IMR-90 (cell line): ENCODE measurements around the gene FOXK1. TPM values are rescaled to one million over a fixed set of nuclear protein-coding genes. Genes with fewer than 3 reads are reported as not detected.

Experiments used
- ATAC-seq: fragments of 200-7000 bp; cut with Tn5 transposase; 2 replicates; pipeline ENCODE4 v1.9.1; 2020; ENCODE audit warnings: low read depth, mild to moderate bottlenecking, moderate library complexity
- BruUV-seq: library from RNA; stranded (reverse); fragments of 400-500 nt; replicated peaks from 2 replicates; lab custom pipeline; 2021; lab: Mats Ljungman, UMichigan
- CTCF ChIA-PET: fragments of 300-600 bp; formaldehyde crosslinking; extraction: SDS; loops from one replicate; lab custom pipeline; 2021; ENCODE audit warnings: antibody characterized with exemption; lab: Yijun Ruan, JAX
- POLR2A ChIA-PET: fragments of 300-600 bp; sonication (Branson Sonifier 250); formaldehyde crosslinking; loops from one replicate; lab custom pipeline; 2022; ENCODE audit warnings: antibody characterized with exemption; ENCODE audit not compliant: unreplicated experiment; lab: Charles Lee
- DNase-seq: peaks from one replicate; pipeline ENCODE4 v3.0.0; 2013
- H2AFZ ChIP-seq: replicated peaks from 2 replicates; pipeline ENCODE3; 2013; ENCODE audit warnings: low read length, mild to moderate bottlenecking; ENCODE audit not compliant: poor library complexity
- H2AK5ac ChIP-seq: 2 replicates; pipeline ENCODE4 v1.6.1; 2013; ENCODE audit warnings: low read depth, low read length, inconsistent platforms
- H2AK9ac ChIP-seq: replicated peaks from 2 replicates; pipeline ENCODE3; 2013; ENCODE audit warnings: mild to moderate bottlenecking, low read depth, low read length, moderate library complexity; ENCODE audit not compliant: poor library complexity
- H2BK120ac ChIP-seq: 2 replicates; pipeline ENCODE4 v1.6.1; 2013; ENCODE audit warnings: low read depth, low read length, inconsistent platforms
- H2BK15ac ChIP-seq: 3 replicates; pipeline ENCODE4 v1.6.1; 2013; ENCODE audit warnings: low read depth, low read length, inconsistent platforms
- H2BK20ac ChIP-seq: 2 replicates; pipeline ENCODE4 v1.6.1; 2013; ENCODE audit warnings: low read depth, mild to moderate bottlenecking, inconsistent platforms, low read length, moderate library complexity
- H2BK5ac ChIP-seq: 2 replicates; pipeline ENCODE4 v1.6.1; 2013; ENCODE audit warnings: mild to moderate bottlenecking, low read depth, low read length, inconsistent platforms; ENCODE audit not compliant: poor library complexity, severe bottlenecking
- H3K14ac ChIP-seq: replicated peaks from 2 replicates; pipeline ENCODE4 v1.6.1; 2013; ENCODE audit warnings: low read depth, low read length, inconsistent platforms
- H3K18ac ChIP-seq: 2 replicates; pipeline ENCODE4 v1.6.1; 2013; ENCODE audit warnings: low read depth, low read length, control low read depth
- H3K23ac ChIP-seq: 2 replicates; pipeline ENCODE4 v1.6.1; 2013; ENCODE audit warnings: low read depth, low read length, inconsistent platforms
- H3K27ac ChIP-seq: 2 replicates; pipeline ENCODE4 v1.5.1; 2013; ENCODE audit warnings: mild to moderate bottlenecking, control low read depth, low read length; ENCODE audit not compliant: insufficient read depth
- H3K27me3 ChIP-seq: 2 replicates; pipeline ENCODE4 v1.6.1; 2013; ENCODE audit warnings: low read length; ENCODE audit not compliant: control insufficient read depth, insufficient read depth
- H3K36me3 ChIP-seq: 2 replicates; pipeline ENCODE4 v1.6.1; 2013; ENCODE audit warnings: low read length, mixed read lengths; ENCODE audit not compliant: control insufficient read depth, insufficient read depth
- H3K4ac ChIP-seq: 2 replicates; pipeline ENCODE4 v1.6.1; 2013; ENCODE audit warnings: low read depth, low read length, inconsistent platforms
- H3K4me1 ChIP-seq: 2 replicates; pipeline ENCODE4 v1.6.1; 2013; ENCODE audit warnings: low read length, mixed read lengths; ENCODE audit not compliant: control insufficient read depth, insufficient read depth
- H3K4me2 ChIP-seq: 2 replicates; pipeline ENCODE4 v1.6.1; 2013; ENCODE audit warnings: low read depth, mild to moderate bottlenecking, control low read depth, low read length, moderate library complexity
- H3K4me3 ChIP-seq: 2 replicates; pipeline ENCODE4 v1.5.1; 2013; ENCODE audit warnings: low read depth, mild to moderate bottlenecking, control low read depth, low read length, moderate library complexity; ENCODE audit not compliant: insufficient read depth
- H3K56ac ChIP-seq: 2 replicates; pipeline ENCODE4 v1.6.1; 2013; ENCODE audit warnings: low read length, inconsistent platforms; ENCODE audit not compliant: insufficient read depth; ENCODE audit errors: extremely low read depth
- H3K79me1 ChIP-seq, 2 experiments: 2 replicates each; pipeline ENCODE4 v1.6.1; 2013; ENCODE audit warnings: low read length in 2 of 2, inconsistent platforms in 1 of 2, low read depth in 1 of 2
- H3K9ac ChIP-seq: 2 replicates; pipeline ENCODE4 v1.6.1; 2013; ENCODE audit warnings: low read depth, low read length, control low read depth
- H3K9me1 ChIP-seq: 2 replicates; pipeline ENCODE4 v1.6.1; 2013; ENCODE audit warnings: low read length, inconsistent platforms; ENCODE audit not compliant: insufficient read depth
- H3K9me3 ChIP-seq: 2 replicates; pipeline ENCODE4 v1.6.1; 2013; ENCODE audit warnings: low read length; ENCODE audit not compliant: control insufficient read depth, insufficient read depth
- H4K20me1 ChIP-seq: 2 replicates; pipeline ENCODE4 v1.6.1; 2013; ENCODE audit warnings: low read length, inconsistent platforms; ENCODE audit not compliant: insufficient read depth
- H4K5ac ChIP-seq: 2 replicates; pipeline ENCODE4 v1.6.1; 2013; ENCODE audit warnings: mild to moderate bottlenecking, low read depth, low read length, control low read depth
- H4K8ac ChIP-seq, 2 experiments: 2 replicates each; pipeline ENCODE4 v1.6.1; 2013; ENCODE audit warnings: low read depth in 2 of 2, low read length in 2 of 2, control low read depth in 1 of 2, inconsistent platforms in 1 of 2
- H4K91ac ChIP-seq: 2 replicates; pipeline ENCODE4 v1.6.1; 2013; ENCODE audit warnings: low read depth, low read length, inconsistent platforms; ENCODE audit not compliant: insufficient read depth
- FOS ChIP-seq: fragments of 150-350 bp; IDR thresholded peaks from 2 replicates; pipeline ENCODE4 v1.6.1; 2016; ENCODE audit warnings: low read depth, low read length
- MAZ ChIP-seq: IDR thresholded peaks from 2 replicates; pipeline ENCODE4 v1.6.1; 2012; ENCODE audit warnings: low read depth, mild to moderate bottlenecking, low read length, improper control_type of control experiment, moderate library complexity, borderline replicate concordance
- RAD21 ChIP-seq: IDR thresholded peaks from 2 replicates; pipeline ENCODE4 v1.6.1; 2012; ENCODE audit warnings: low read length, improper control_type of control experiment
- SMC3 ChIP-seq: fragments of 150-350 bp; IDR thresholded peaks from 2 replicates; pipeline ENCODE4 v1.6.1; 2016; ENCODE audit warnings: low read depth, mild to moderate bottlenecking, antibody characterized with exemption, low read length, moderate library complexity
- WGBS, 2 experiments: methylation state at CpG; one replicate each; pipeline versions ENCODE4 v1.1.5 to v1.1.7; 2013; ENCODE audit warnings: missing lambda C conversion rate in 2 of 2; ENCODE audit not compliant: insufficient read length in 1 of 2; ENCODE audit errors: extremely low coverage in 2 of 2; 5-methylcytosine and 5-hydroxymethylcytosine counted together
- dilution Hi-C: fragments of 300-500 bp; cut with HindIII; formaldehyde crosslinking; loops from one replicate; pipeline ENCODE4 v1.14.3; 2018; ENCODE audit warnings: low sequenced_read_pairs; ENCODE audit not compliant: unreplicated experiment
- in situ Hi-C: fragments of 300-500 bp; cut with MboI; formaldehyde crosslinking; loops from 3 replicates; pipeline ENCODE4 v1.14.3; 2019; ENCODE audit warnings: low sequenced_read_pairs, inconsistent platforms, mixed read lengths
- intact Hi-C: fragments of 100-400 bp; cut with micrococcal nuclease; formaldehyde crosslinking; loops from 2 replicates; pipeline ENCODE4 v1.10.0; 2022
- polyA plus RNA-seq, 3 experiments: library from polyadenylated mRNA; depleted of rRNA; stranded (reverse); fragments of >200 nt; gene quantifications; 2 replicates each; pipeline ENCODE4 v1.2.3, GENCODE V29; 2012; ENCODE audit warnings: low replicate concordance in 1 of 3
- total RNA-seq: library from RNA; depleted of rRNA; stranded (reverse); fragments of >200 nt; gene quantifications from 2 replicates; pipeline ENCODE4 v1.2.3, GENCODE V29; 2012
- TF ChIP-seq, protein P1 (sequence below): fragments of 150-350 bp; IDR thresholded peaks from 2 replicates; pipeline ENCODE4 v1.6.1; 2017; ENCODE audit warnings: mild to moderate bottlenecking, antibody characterized with exemption, low read length, low read depth

FOXK1 gene
- total and polyA plus RNA-seq, 2 of the 4 experiments (the other 2 are of a cell fraction) = 4.3 to 8.8 TPM

DNA sequence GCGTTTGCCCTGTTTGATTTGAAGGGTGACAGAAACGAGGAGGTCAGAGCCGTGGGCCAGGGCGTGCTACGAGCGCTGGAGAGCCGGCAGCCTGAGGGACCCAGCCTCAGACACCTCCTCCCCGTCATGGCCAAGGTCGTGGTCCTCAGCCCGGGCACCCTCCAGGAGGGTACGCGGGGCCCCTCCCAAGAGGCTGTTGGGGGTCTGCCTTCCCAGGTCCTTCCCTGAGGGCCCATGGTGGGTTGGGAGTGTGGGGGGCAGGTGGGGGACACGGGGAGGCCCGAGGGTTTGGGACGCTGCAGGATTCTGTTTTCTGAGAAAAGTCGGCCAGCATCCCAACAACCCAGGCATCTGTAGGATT is 101.2 kb downstream of the FOXK1 start:
- BruUV-seq = no TSS peak
- Histone ChIP-seq H2AFZ (no peak overlapping the region), H3K4me3 (no peak overlapping the region), H3K9me1 (no peaks in the 10 kb centered on the region), H3K18ac (no peak overlapping the region), H3K4me1 (peaks cover under 1% of the 10 kb centered on the region; the same call in 1 of the 2 replicates), H3K79me1 (peaks cover 6 to 14% of the 10 kb centered on the region in 2 experiments), H3K4me2 (no peak overlapping the region), H4K8ac (no peak overlapping the region), H4K20me1 (peaks cover 22% of the 10 kb centered on the region; the same call in 1 of the 2 replicates), H3K9me3 (no peaks in the 10 kb centered on the region), H2BK120ac (no peak overlapping the region), H2BK20ac (no peak overlapping the region), H2AK5ac (no peak overlapping the region), H3K23ac (no peak overlapping the region), H2AK9ac (no peak overlapping the region), H3K27me3 (no peaks in the 10 kb centered on the region), H4K5ac (no peak overlapping the region), H3K4ac (no peak overlapping the region), H3K36me3 (peaks cover 69% of the 10 kb centered on the region), H2BK5ac (no peak overlapping the region), H3K9ac (no peak overlapping the region), H3K14ac (no peak overlapping the region), H3K56ac (no peak overlapping the region), H3K27ac (no peak overlapping the region), H2BK15ac (no peak overlapping the region), H4K91ac (no peak overlapping the region)
- WGBS, 2 experiments = 58% methylated on average over 4 of the region's 16 CpGs; no CpG with 5 or more reads in 1 of the 2 experiments
- ChIA-PET POLR2A (no interaction called here), CTCF (no interaction called here)
- intact Hi-C loops = no loop called here
- no peak for TF ChIP-seq RAD21
- TF ChIP-seq, protein P1, sequence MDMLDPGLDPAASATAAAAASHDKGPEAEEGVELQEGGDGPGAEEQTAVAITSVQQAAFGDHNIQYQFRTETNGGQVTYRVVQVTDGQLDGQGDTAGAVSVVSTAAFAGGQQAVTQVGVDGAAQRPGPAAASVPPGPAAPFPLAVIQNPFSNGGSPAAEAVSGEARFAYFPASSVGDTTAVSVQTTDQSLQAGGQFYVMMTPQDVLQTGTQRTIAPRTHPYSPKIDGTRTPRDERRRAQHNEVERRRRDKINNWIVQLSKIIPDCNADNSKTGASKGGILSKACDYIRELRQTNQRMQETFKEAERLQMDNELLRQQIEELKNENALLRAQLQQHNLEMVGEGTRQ = no peak
- no peak for TF ChIP-seq MAZ
- no peak for TF ChIP-seq SMC3
- TF ChIP-seq FOS = no peak
- no peak for ATAC-seq
- in situ Hi-C loops = no loop called here
- no peak for DNase-seq
- dilution Hi-C loops = no loop called here
